Mesenchymal stem cell (in vitro differentiated cells and primary cell): Measurements from ENCODE around the gene NRXN3.

ENCODE experiments used
- DNase-seq: peaks from one replicate; pipeline ENCODE4 v3.0.0-alpha.2; 2013
- H2AFZ ChIP-seq: one replicate; pipeline ENCODE4 v1.6.1; 2013; ENCODE audit warnings: low read depth, mild to moderate bottlenecking, control low read depth, inconsistent platforms, low read length, moderate library complexity
- H2AK5ac ChIP-seq: 2 replicates; pipeline ENCODE4 v1.6.1; 2013; ENCODE audit warnings: low read length, moderate library complexity, mild to moderate bottlenecking, inconsistent platforms; ENCODE audit not compliant: severe bottlenecking
- H2BK120ac ChIP-seq: one replicate; pipeline ENCODE4 v1.6.1; 2013; ENCODE audit warnings: low read depth, mild to moderate bottlenecking, inconsistent platforms, low read length, moderate library complexity
- H2BK12ac ChIP-seq, 2 experiments: one replicate each; pipeline ENCODE4 v1.6.1; 2013; ENCODE audit warnings: inconsistent platforms in 2 of 2, low read length in 2 of 2, mild to moderate bottlenecking in 2 of 2, moderate library complexity in 2 of 2, control low read depth in 1 of 2
- H2BK15ac ChIP-seq: one replicate; pipeline ENCODE4 v1.6.1; 2013; ENCODE audit warnings: mild to moderate bottlenecking, low read depth, inconsistent platforms; ENCODE audit not compliant: poor library complexity, severe bottlenecking
- H2BK5ac ChIP-seq: 2 replicates; pipeline ENCODE4 v1.6.1; 2013; ENCODE audit warnings: low read depth, mild to moderate bottlenecking, low read length, control low read depth, inconsistent platforms; ENCODE audit not compliant: poor library complexity, severe bottlenecking
- H3K14ac ChIP-seq, 2 experiments: one replicate each; pipeline ENCODE4 v1.6.1; 2013; ENCODE audit warnings: inconsistent platforms in 2 of 2, low read length in 2 of 2, control low read depth in 1 of 2, mild to moderate bottlenecking in 1 of 2, moderate library complexity in 1 of 2
- H3K18ac ChIP-seq, 2 experiments: one replicate each; pipeline ENCODE4 v1.6.1; 2013; ENCODE audit warnings: inconsistent platforms in 2 of 2, low read length in 2 of 2, control low read depth in 1 of 2, low read depth in 1 of 2, mild to moderate bottlenecking in 1 of 2
- H3K23ac ChIP-seq, 2 experiments: one replicate each; pipeline ENCODE4 v1.6.1; 2013; ENCODE audit warnings: inconsistent platforms in 2 of 2, low read length in 2 of 2, mild to moderate bottlenecking in 2 of 2, moderate library complexity in 2 of 2, control low read depth in 1 of 2
- H3K27ac ChIP-seq: 2 replicates; pipeline ENCODE4 v1.5.1; 2013; ENCODE audit warnings: mild to moderate bottlenecking, moderate library complexity, low read length, control low read depth, inconsistent platforms; ENCODE audit not compliant: poor library complexity, severe bottlenecking
- H3K27me3 ChIP-seq, 2 experiments: 2 replicates each; pipeline versions ENCODE4 v1.6.1 to v1.7.0; 2013; ENCODE audit warnings: low read length in 2 of 2, mild to moderate bottlenecking in 2 of 2, moderate library complexity in 2 of 2, control low read depth in 1 of 2, inconsistent platforms in 1 of 2; ENCODE audit not compliant: control insufficient read depth in 1 of 2, insufficient read depth in 1 of 2
- H3K36me3 ChIP-seq, 2 experiments: 2 replicates each; pipeline versions ENCODE4 v1.6.1 to v1.7.0; 2013; ENCODE audit warnings: low read length in 2 of 2, control low read depth in 1 of 2, inconsistent platforms in 1 of 2, low read depth in 1 of 2, mild to moderate bottlenecking in 1 of 2; ENCODE audit not compliant: insufficient read depth in 2 of 2, control insufficient read depth in 1 of 2
- H3K4ac ChIP-seq, 2 experiments: one replicate each; pipeline ENCODE4 v1.6.1; 2013; ENCODE audit warnings: inconsistent platforms in 2 of 2, low read length in 2 of 2, mild to moderate bottlenecking in 2 of 2, moderate library complexity in 2 of 2, control low read depth in 1 of 2, low read depth in 1 of 2
- H3K4me1 ChIP-seq: 2 replicates; pipeline ENCODE4 v1.6.1; 2013; ENCODE audit warnings: low read depth, low read length, control low read depth; ENCODE audit not compliant: control insufficient read depth, insufficient read depth
- H3K4me2 ChIP-seq: 2 replicates; pipeline ENCODE4 v1.6.1; 2013; ENCODE audit warnings: low read length, mild to moderate bottlenecking, inconsistent platforms; ENCODE audit not compliant: poor library complexity, severe bottlenecking
- H3K4me3 ChIP-seq, 2 experiments: 2 replicates each; pipeline versions ENCODE4 v1.5.1 to v1.7.0; 2013; ENCODE audit warnings: low read length in 2 of 2, mild to moderate bottlenecking in 2 of 2, control low read depth in 1 of 2, low read depth in 1 of 2; ENCODE audit not compliant: insufficient read depth in 1 of 2
- H3K79me1 ChIP-seq: replicated peaks from 2 replicates; pipeline ENCODE4 v1.6.1; 2013; ENCODE audit warnings: mild to moderate bottlenecking, control low read depth, low read length, inconsistent platforms; ENCODE audit not compliant: poor library complexity, severe bottlenecking
- H3K9ac ChIP-seq: 2 replicates; pipeline ENCODE4 v1.7.0; 2013; ENCODE audit warnings: mild to moderate bottlenecking, low read length, moderate library complexity
- H3K9me3 ChIP-seq: 2 replicates; pipeline ENCODE4 v1.7.0; 2013; ENCODE audit warnings: mild to moderate bottlenecking, low read length; ENCODE audit not compliant: control insufficient read depth
- H4K8ac ChIP-seq: one replicate; pipeline ENCODE4 v1.6.1; 2013; ENCODE audit warnings: inconsistent platforms, mild to moderate bottlenecking, low read length, moderate library complexity
- H4K91ac ChIP-seq: one replicate; pipeline ENCODE4 v1.6.1; 2013; ENCODE audit warnings: mild to moderate bottlenecking, low read length, inconsistent platforms
- WGBS: methylation state at CpG from one replicate; pipeline ENCODE4 v1.1.7; 2013; ENCODE audit warnings: mixed read lengths; 5-methylcytosine and 5-hydroxymethylcytosine counted together

The NRXN3 gene

DNA sequence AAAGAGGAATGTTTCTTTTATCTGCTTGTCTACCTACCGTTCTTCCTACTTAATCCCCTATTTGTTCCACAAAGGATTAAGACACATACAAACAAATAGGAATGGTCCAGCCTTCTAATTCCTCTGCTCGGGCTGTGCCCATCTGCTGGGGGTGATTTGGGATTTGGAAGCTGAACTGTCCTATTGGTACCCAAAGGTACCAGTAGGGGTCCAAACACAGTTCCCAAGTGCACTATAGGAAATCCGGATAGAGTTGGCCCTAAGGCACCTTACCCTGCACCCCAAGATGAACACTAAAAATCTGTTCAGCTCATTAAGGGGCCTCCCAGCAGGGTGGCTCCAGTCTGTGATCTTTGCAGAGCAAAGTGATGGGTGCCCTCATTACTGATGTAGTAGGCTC is 566.9 kb downstream of the NRXN3 start:
- H3K27me3 ChIP-seq: no peaks in the 10 kb centered on the region
- no peak overlapping the region for H4K8ac ChIP-seq
- no peak overlapping the region for H3K14ac ChIP-seq
- H3K4ac ChIP-seq: no peak overlapping the region
- H2BK5ac ChIP-seq: no peak overlapping the region
- H3K79me1 ChIP-seq: no peaks in the 10 kb centered on the region
- H3K4me2 ChIP-seq: no peak overlapping the region
- no peak overlapping the region for H3K27ac ChIP-seq
- no peaks in the 10 kb centered on the region for H3K4me1 ChIP-seq
- H2BK12ac ChIP-seq: no peak overlapping the region
- no peak overlapping the region for H3K4me3 ChIP-seq
- DNase-seq: no peak
- H4K91ac ChIP-seq: no peak overlapping the region
- H2AK5ac ChIP-seq: no peak overlapping the region
- H2BK120ac ChIP-seq: no peak overlapping the region
- 52% methylated on average over 2 of the region's 3 CpGs for WGBS
- no peak overlapping the region for H3K23ac ChIP-seq
- H3K9ac ChIP-seq: no peak overlapping the region
- no peak overlapping the region for H3K18ac ChIP-seq
- H3K9me3 ChIP-seq: no peaks in the 10 kb centered on the region
- H2BK15ac ChIP-seq: no peak overlapping the region
- no peaks in the 10 kb centered on the region for H3K36me3 ChIP-seq
- no peak overlapping the region for H2AFZ ChIP-seq

DNA sequence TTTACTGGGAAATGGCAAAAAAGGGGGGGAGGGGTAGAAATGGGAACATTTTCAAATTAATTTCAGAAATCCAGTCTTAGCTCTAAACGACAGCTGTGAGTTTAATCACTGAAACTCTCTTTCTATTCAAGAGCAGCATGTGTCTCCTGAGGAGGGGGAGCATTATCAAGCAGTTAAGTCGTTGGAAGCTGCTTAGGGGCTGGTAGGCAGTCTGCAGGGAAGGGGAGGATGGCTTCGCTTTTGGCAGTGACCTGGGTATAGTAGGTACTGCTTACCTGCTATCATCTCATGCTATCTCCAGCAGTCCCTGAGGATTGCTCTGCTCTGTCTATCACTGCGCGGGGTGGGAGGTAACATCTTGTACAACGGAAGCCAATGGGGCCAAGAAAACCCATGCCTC is 567.4 kb downstream of the NRXN3 start:
- Histone ChIP-seq H4K8ac (no peak overlapping the region), H2BK15ac (no peak overlapping the region), H3K4ac (no peak overlapping the region), H2BK12ac (no peak overlapping the region), H3K9me3 (no peaks in the 10 kb centered on the region), H2AFZ (no peak overlapping the region), H3K18ac (no peak overlapping the region), H2BK120ac (no peak overlapping the region), H2BK5ac (no peak overlapping the region), H3K4me2 (no peak overlapping the region), H3K9ac (no peak overlapping the region), H3K4me1 (no peaks in the 10 kb centered on the region), H2AK5ac (no peak overlapping the region), H4K91ac (no peak overlapping the region), H3K27me3 (no peaks in the 10 kb centered on the region), H3K4me3 (no peak overlapping the region), H3K79me1 (no peaks in the 10 kb centered on the region), H3K27ac (no peak overlapping the region), H3K23ac (no peak overlapping the region), H3K14ac (no peak overlapping the region), H3K36me3 (no peaks in the 10 kb centered on the region)
- DNase-seq: no peak
- 73% methylated on average over 4 of the region's 6 CpGs for WGBS

DNA sequence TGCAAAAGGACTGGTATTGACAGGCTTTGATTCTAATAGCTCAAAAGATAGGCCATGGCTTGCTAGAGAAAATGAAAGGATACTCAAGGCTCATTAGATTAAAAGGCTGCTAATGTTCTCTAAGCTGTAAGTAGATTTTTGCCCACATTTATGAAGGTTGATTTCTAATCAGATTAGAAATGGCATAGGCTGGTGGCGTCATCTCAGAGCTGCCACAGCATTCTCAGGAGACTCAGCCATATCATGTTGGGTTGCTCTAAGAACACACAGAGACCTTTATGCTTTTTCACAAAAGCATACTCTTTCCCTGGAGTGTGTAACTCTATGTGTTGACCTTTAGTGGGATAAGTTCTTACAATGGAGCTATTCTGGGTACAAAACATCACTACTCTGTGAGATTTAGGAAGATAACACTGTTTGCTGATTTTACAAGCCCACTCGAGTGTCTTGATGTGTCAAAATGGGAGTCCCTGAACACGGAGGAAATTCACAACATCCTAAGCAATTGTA is 576.0 kb downstream of the NRXN3 start:
- H3K14ac ChIP-seq: no peak overlapping the region
- H3K23ac ChIP-seq: no peak overlapping the region
- no peak overlapping the region for H3K4me2 ChIP-seq
- no peak overlapping the region for H4K91ac ChIP-seq
- H3K4me3 ChIP-seq: no peak overlapping the region
- H3K4ac ChIP-seq: no peak overlapping the region
- no peak overlapping the region for H2AFZ ChIP-seq
- no peak overlapping the region for H3K18ac ChIP-seq
- no peak overlapping the region for H2BK5ac ChIP-seq
- no peak overlapping the region for H4K8ac ChIP-seq
- WGBS: 100% methylated on average over 1 of the region's 3 CpGs
- H3K9ac ChIP-seq: no peak overlapping the region
- H2BK12ac ChIP-seq: no peak overlapping the region
- H3K9me3 ChIP-seq: no peaks in the 10 kb centered on the region
- no peaks in the 10 kb centered on the region for H3K27me3 ChIP-seq
- no peaks in the 10 kb centered on the region for H3K36me3 ChIP-seq
- no peak overlapping the region for H2BK15ac ChIP-seq
- no peak overlapping the region for H3K27ac ChIP-seq
- H3K4me1 ChIP-seq: no peaks in the 10 kb centered on the region
- H3K79me1 ChIP-seq: no peaks in the 10 kb centered on the region
- DNase-seq: no peak
- H2BK120ac ChIP-seq: no peak overlapping the region
- H2AK5ac ChIP-seq: no peak overlapping the region

DNA sequence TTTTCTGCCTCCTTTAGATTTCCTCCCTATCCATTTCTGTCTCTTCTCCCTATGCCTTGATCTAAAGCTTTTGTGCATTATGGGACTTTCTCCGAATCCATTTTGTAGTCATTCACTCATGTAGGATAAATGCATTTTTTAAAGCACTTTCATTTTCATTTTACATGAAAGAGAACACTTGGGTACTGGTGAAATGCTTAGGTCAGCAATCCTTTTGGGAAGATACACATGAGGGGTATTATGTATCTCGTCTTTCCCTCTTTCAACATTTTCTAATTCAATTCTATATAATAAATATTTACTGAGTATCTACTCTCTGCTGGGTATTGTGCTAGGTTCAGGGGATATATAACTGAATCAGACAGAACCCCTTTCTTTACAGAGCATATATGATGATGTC is 577.6 kb downstream of the NRXN3 start:
- H3K27ac ChIP-seq: no peak overlapping the region
- H3K27me3 ChIP-seq: no peaks in the 10 kb centered on the region
- H3K4me2 ChIP-seq: no peak overlapping the region
- no peak for DNase-seq
- no peaks in the 10 kb centered on the region for H3K4me1 ChIP-seq
- H3K36me3 ChIP-seq: no peaks in the 10 kb centered on the region
- no peaks in the 10 kb centered on the region for H3K9me3 ChIP-seq
- H3K9ac ChIP-seq: no peak overlapping the region
- H2BK5ac ChIP-seq: no peak overlapping the region
- 100% methylated on average over 1 of the region's 2 CpGs for WGBS
- no peak overlapping the region for H3K18ac ChIP-seq
- H3K79me1 ChIP-seq: no peaks in the 10 kb centered on the region
- H4K91ac ChIP-seq: no peak overlapping the region
- H4K8ac ChIP-seq: no peak overlapping the region
- no peak overlapping the region for H2AFZ ChIP-seq
- H3K14ac ChIP-seq: no peak overlapping the region
- H2BK15ac ChIP-seq: no peak overlapping the region
- H3K23ac ChIP-seq: no peak overlapping the region
- H2BK12ac ChIP-seq: no peak overlapping the region
- no peak overlapping the region for H2BK120ac ChIP-seq
- no peak overlapping the region for H3K4ac ChIP-seq
- H3K4me3 ChIP-seq: no peak overlapping the region
- H2AK5ac ChIP-seq: no peak overlapping the region
